GM12865 (cell line): Measurements from ENCODE around the gene CNTN5.
A peak's percentile ranks its signal among the peaks of the same experiment; 100 is the strongest.

Source experiments
- DNase-seq: peaks from one replicate; pipeline ENCODE4 v3.0.0; 2010; ENCODE audit warnings: low read depth
- H3K4me3 ChIP-seq: 2 replicates; pipeline ENCODE4 v1.5.1; 2011; ENCODE audit warnings: mild to moderate bottlenecking, low read depth, low read length, control low read depth
- CTCF ChIP-seq: IDR thresholded peaks from 2 replicates; pipeline ENCODE4 v1.5.1; 2011; ENCODE audit warnings: low read length, control low read depth, low read depth, inconsistent platforms; ENCODE audit not compliant: insufficient read depth; ENCODE audit errors: missing control alignments

CNTN5 gene

GRCh38 chr11:99695106-99695505 lies 674.4 kb downstream of the CNTN5 start:
- TF ChIP-seq CTCF: no peak
- no peak for DNase-seq
- no peak overlapping the region for H3K4me3 ChIP-seq

GRCh38 chr11:99706848-99707247 lies 686.1 kb downstream of the CNTN5 start:
- no peak for TF ChIP-seq CTCF
- DNase-seq: no peak
- H3K4me3 ChIP-seq: no peak overlapping the region

GRCh38 chr11:99708928-99709672 lies 688.4 kb downstream of the CNTN5 start:
- no peak for TF ChIP-seq CTCF
- DNase-seq: no peak

GRCh38 chr11:99716302-99716701 lies 695.6 kb downstream of the CNTN5 start:
- no peak for DNase-seq
- TF ChIP-seq CTCF: no peak
- H3K4me3 ChIP-seq: no peak overlapping the region

More at GRCh38 chr11:99708928-99709672, 688.4 kb downstream of the CNTN5 start:
- H3K4me3 ChIP-seq: no peak overlapping the region

- no peak for TF ChIP-seq CTCF
- no peak for DNase-seq
- H3K4me3 ChIP-seq: no peak overlapping the region
These were observed 697.5 kb downstream of the CNTN5 start for GRCh38 chr11:99718291-99718690.

- TF ChIP-seq CTCF: peak; percentile 40
- DNase-seq: peak; percentile 40
- no peak overlapping the region for H3K4me3 ChIP-seq
These were observed 718.8 kb downstream of the CNTN5 start for GRCh38 chr11:99739464-99740089.
